ENCODE measurements around the gene CCDC172. TPM values are rescaled to one million over a fixed set of nuclear protein-coding genes. Genes with fewer than 3 reads are reported as not detected.

CCDC172 gene
- total RNA-seq: not detected
- long read RNA-seq: 0 reads

GRCh38 chr10:116324227-116324950 lies at the start of gene CCDC172:
TSS of gene CCDC172 (plus strand) at chr10:116324448. CDS start at chr10:116325012, 564 bp downstream.
- ATAC-seq (no peak), DNase-seq (no peak)
- intact Hi-C loops (cut with DNase I, micrococcal nuclease): no loop called here

GRCh38 chr10:116276981-116277380 lies 47.3 kb upstream of the CCDC172 start:
- no peak for DNase-seq
- intact Hi-C loops (cut with DNase I, micrococcal nuclease): no loop called here
- ATAC-seq: no peak

- ATAC-seq: no peak
- no peak for DNase-seq
- intact Hi-C loops (cut with DNase I, micrococcal nuclease): no loop called here
Measured at GRCh38 chr10:116278846-116279245, 45.4 kb upstream of the CCDC172 start.

GRCh38 chr10:116281775-116282174 lies 42.5 kb upstream of the CCDC172 start:
- intact Hi-C loops (cut with DNase I, micrococcal nuclease): loop anchor here in 1 of 2 donors (10.0 kb wide), 1 partner anchor 487 kb away; no protein-coding TSS in a partner anchor
- ATAC-seq (no peak), DNase-seq (no peak)

GRCh38 chr10:116286626-116287200 lies 37.5 kb upstream of the CCDC172 start:
- DNase-seq (no peak), ATAC-seq (no peak)

GRCh38 chr10:116287906-116288501 lies 36.2 kb upstream of the CCDC172 start:
- ATAC-seq (no peak), DNase-seq (peak in 1 of 2 donors; percentile 6)
- intact Hi-C loops (cut with DNase I, micrococcal nuclease): loop anchor here in 1 of 2 donors (10.0 kb wide), 1 partner anchor 493 kb away; no protein-coding TSS in a partner anchor

More at GRCh38 chr10:116286626-116287200, 37.5 kb upstream of the CCDC172 start:
- intact Hi-C loops (cut with DNase I, micrococcal nuclease): loop anchor here in 1 of 2 donors (10.0 kb wide), 1 partner anchor 492 kb away; no protein-coding TSS in a partner anchor

- DNase-seq (no peak), ATAC-seq (no peak)
- intact Hi-C loops (cut with DNase I, micrococcal nuclease): loop anchor here (10.0 kb wide), 1 partner anchor 495 kb away; no protein-coding TSS in a partner anchor
Measured at GRCh38 chr10:116289652-116290051, 34.6 kb upstream of the CCDC172 start.

- intact Hi-C loops (cut with DNase I, micrococcal nuclease): loop anchor here in 1 of 2 donors (10.0 kb wide), 1 partner anchor 498 kb away; no protein-coding TSS in a partner anchor
- DNase-seq: no peak
- no peak for ATAC-seq
Measured at GRCh38 chr10:116292493-116292892, 31.8 kb upstream of the CCDC172 start.

- no peak for DNase-seq
- intact Hi-C loops (cut with DNase I, micrococcal nuclease): loop anchor here in 1 of 2 donors (10.0 kb wide), 1 partner anchor 502 kb away; no protein-coding TSS in a partner anchor
- ATAC-seq: no peak
Measured at GRCh38 chr10:116296291-116296721, 27.9 kb upstream of the CCDC172 start.

- no peak for ATAC-seq
- intact Hi-C loops (cut with DNase I, micrococcal nuclease): loop anchor here in 1 of 2 donors (10.0 kb wide), 1 partner anchor 504 kb away; no protein-coding TSS in a partner anchor
- DNase-seq: no peak
Measured at GRCh38 chr10:116298586-116298985, 25.7 kb upstream of the CCDC172 start.

GRCh38 chr10:116300542-116300941 lies 23.7 kb upstream of the CCDC172 start:
- DNase-seq (no peak), ATAC-seq (no peak)
- intact Hi-C loops (cut with DNase I, micrococcal nuclease): no loop called here

GRCh38 chr10:116304923-116305322 lies 19.3 kb upstream of the CCDC172 start:
- ATAC-seq: no peak

GRCh38 chr10:116306847-116307246 lies 17.4 kb upstream of the CCDC172 start:
- DNase-seq (no peak), ATAC-seq (no peak)
- intact Hi-C loops (cut with DNase I, micrococcal nuclease): no loop called here

More at GRCh38 chr10:116304923-116305322, 19.3 kb upstream of the CCDC172 start:
- DNase-seq: no peak
- intact Hi-C loops (cut with DNase I, micrococcal nuclease): no loop called here

- no peak for DNase-seq
- intact Hi-C loops (cut with DNase I, micrococcal nuclease): no loop called here
- no peak for ATAC-seq
Measured at GRCh38 chr10:116307455-116307854, 16.8 kb upstream of the CCDC172 start.

GRCh38 chr10:116311016-116311415 lies 13.2 kb upstream of the CCDC172 start:
- DNase-seq (no peak), ATAC-seq (no peak)
- intact Hi-C loops (cut with DNase I, micrococcal nuclease): no loop called here

GRCh38 chr10:116311706-116312490 lies 12.3 kb upstream of the CCDC172 start:
- no peak for ATAC-seq
- no peak for DNase-seq
- intact Hi-C loops (cut with DNase I, micrococcal nuclease): no loop called here

- ATAC-seq (no peak), DNase-seq (no peak)
- intact Hi-C loops (cut with DNase I, micrococcal nuclease): no loop called here
Measured at GRCh38 chr10:116312548-116312947, 11.7 kb upstream of the CCDC172 start.

- DNase-seq (no peak), ATAC-seq (no peak)
- intact Hi-C loops (cut with DNase I, micrococcal nuclease): no loop called here
Measured at GRCh38 chr10:116316503-116316902, 7.7 kb upstream of the CCDC172 start.
